ENCODE measurements around the gene TWIST2.

DNA sequence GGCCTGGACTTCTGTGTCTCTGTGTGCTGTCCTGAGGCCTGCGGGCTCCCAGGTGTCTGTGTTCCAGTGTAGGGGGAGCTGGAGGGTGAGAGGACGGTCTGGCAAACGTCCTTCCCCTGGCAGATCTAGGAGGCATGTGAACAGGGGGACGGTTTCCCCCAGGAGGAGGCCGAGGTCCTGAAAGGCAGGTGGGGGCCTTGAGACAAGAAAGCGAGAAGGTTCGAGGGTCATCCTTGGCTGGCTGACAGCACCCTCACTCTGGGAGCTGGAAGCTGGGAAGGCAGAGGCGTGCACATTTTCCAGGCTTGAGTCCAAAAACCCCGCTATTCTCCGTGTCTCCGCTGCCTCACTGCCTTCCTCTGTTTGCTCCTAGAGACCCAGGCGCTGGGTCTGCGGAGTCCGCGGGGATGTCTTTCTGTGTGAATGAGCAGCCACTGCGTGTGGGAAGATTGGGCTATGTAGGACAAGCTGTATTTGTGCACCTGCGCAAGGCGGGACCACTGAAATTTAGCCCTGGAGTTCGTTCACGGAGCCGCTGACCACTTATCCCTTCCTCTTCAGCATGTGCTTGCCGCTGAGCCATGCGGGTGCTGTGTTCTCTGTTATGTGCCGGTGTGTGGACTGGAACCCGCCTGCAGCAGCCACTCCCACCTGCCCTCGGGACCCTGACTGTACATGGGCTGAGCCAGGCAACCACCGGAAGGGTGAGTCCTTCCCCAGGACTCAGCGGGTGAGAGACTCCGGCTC lies 43.7 kb downstream of the TWIST2 start:
- TF ChIP-seq, protein P1, sequence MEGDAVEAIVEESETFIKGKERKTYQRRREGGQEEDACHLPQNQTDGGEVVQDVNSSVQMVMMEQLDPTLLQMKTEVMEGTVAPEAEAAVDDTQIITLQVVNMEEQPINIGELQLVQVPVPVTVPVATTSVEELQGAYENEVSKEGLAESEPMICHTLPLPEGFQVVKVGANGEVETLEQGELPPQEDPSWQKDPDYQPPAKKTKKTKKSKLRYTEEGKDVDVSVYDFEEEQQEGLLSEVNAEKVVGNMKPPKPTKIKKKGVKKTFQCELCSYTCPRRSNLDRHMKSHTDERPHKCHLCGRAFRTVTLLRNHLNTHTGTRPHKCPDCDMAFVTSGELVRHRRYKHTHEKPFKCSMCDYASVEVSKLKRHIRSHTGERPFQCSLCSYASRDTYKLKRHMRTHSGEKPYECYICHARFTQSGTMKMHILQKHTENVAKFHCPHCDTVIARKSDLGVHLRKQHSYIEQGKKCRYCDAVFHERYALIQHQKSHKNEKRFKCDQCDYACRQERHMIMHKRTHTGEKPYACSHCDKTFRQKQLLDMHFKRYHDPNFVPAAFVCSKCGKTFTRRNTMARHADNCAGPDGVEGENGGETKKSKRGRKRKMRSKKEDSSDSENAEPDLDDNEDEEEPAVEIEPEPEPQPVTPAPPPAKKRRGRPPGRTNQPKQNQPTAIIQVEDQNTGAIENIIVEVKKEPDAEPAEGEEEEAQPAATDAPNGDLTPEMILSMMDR (IDR thresholded peaks at IDR 0.05): no peak
- no peak for TF ChIP-seq EP300 (IDR thresholded peaks at IDR 0.05)
- TF ChIP-seq POLR2A (IDR thresholded peaks at IDR 0.05): no peak
- TF ChIP-seq POLR2AphosphoS5 (IDR thresholded peaks at IDR 0.05): no peak

Measured in stomach (tissue), 4 donors.